ENCODE results near the gene STK35. TPM values are rescaled to one million over a fixed set of nuclear protein-coding genes. Genes with fewer than 3 reads are reported as not detected.

Gene STK35
- total RNA-seq, 1 donor from 2014 or later, result 23.0 TPM

DNA sequence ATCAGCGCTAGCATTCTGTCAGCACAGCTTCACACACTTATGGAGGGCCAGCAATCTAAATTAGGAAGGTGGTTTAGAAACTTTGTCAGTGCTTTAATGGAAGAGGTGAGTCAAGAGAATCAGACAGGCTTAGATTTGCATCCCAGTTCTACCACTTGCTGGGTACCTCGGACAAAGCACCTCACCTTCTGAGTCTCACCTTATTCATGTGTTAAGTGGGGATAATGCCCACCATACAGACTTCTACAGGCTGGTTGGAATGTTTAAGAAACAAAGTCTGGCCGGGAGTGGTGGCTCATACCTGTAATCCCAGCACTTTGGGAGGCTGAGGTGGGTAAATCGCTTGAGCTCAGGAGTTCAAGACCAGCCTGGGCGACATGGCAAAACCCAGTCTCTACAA is 12.2 kb upstream of the STK35 start:
- Mint-ChIP-seq H3K27me3 (peaks cover 50% of the 10 kb centered on the region), H3K36me3 (ENCODE audit: low read depth) (no peaks in the 10 kb centered on the region), H3K9me3 (no peaks in the 10 kb centered on the region), H3K4me3 (no peak overlapping the region), H3K27ac (no peak overlapping the region), H3K4me1 (peaks cover 2% of the 10 kb centered on the region)
- DNase-seq, result no peak
- intact Hi-C loops (cut with micrococcal nuclease), result no loop called here

GRCh38 chr20:2093159-2093781 is 8.4 kb upstream of the STK35 start:
- H3K27ac Mint-ChIP-seq, result no peak overlapping the region
- no peaks in the 10 kb centered on the region for H3K9me3 Mint-ChIP-seq
- peaks cover 46% of the 10 kb centered on the region for H3K27me3 Mint-ChIP-seq
- peaks cover 2% of the 10 kb centered on the region for H3K4me1 Mint-ChIP-seq
- no peak overlapping the region for H3K4me3 Mint-ChIP-seq
- peak; percentile 75 for DNase-seq
- no peaks in the 10 kb centered on the region for H3K36me3 Mint-ChIP-seq (ENCODE audit: low read depth)
- intact Hi-C loops (cut with micrococcal nuclease), result loop anchor here (1.0 kb wide), 1 partner anchor 87 kb away; no protein-coding TSS in a partner anchor

DNA sequence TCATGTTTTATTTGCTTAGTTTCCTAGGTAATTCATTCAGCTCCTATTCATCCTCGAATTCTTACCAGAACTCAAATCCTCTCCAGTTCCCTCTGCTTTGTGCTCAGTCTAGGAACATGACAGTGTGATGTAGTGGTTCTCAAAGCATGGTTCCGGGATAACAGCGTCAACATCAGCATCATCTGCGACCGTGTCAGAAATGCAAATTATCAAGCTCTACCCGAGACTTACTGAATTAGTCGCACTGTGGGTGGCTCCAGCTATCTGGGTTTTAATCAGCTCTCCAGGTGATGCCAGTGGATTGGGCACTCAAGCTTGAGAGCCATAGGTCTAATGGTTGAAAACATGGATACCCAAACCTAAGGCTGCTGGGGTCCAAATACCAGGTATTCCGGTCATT is 7.7 kb upstream of the STK35 start:
- no peak overlapping the region for H3K4me3 Mint-ChIP-seq
- no peak overlapping the region for H3K27ac Mint-ChIP-seq
- H3K4me1 Mint-ChIP-seq, result peaks cover 2% of the 10 kb centered on the region
- intact Hi-C loops (cut with micrococcal nuclease), result loop anchor here (1.0 kb wide), 1 partner anchor 88 kb away; no protein-coding TSS in a partner anchor
- no peaks in the 10 kb centered on the region for H3K36me3 Mint-ChIP-seq (ENCODE audit: low read depth)
- no peaks in the 10 kb centered on the region for H3K9me3 Mint-ChIP-seq
- no peak for DNase-seq
- H3K27me3 Mint-ChIP-seq, result peaks cover 42% of the 10 kb centered on the region

DNA sequence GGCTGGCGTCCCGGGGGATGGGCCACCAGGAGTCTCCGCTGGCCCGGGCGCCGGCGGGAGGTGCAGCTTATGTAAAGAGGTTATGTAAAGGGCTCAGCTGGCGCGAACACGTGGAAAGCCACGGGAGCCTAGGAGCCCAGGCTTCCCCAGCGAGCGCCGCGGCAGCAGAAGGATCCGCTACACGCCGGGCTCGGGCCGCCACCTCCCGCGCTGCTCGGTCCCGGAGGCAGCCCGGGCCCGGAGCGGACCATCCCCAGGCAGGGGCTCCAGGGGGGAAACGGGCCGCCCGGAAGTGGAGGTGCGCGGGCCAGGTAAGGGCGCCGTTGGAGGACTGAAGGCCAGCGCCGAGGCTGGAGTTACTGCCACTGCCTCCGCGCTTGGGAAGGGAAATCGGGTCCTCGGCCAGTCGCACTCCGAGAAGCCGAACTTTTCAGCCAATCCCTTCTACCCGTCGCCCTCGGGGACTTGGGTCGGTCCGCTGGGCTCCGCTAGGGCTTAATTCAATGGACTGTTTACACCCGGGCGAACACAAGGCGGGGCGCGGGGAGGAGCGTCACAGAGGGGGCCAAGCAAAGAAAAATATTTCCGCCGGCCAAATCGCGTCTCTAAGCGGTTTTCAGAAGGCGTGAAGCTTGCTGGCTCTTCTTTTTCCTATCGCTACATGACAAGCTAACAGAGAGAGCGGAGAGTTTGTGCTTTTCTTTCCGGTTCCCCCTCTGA is 398 bp downstream of the STK35 start:
- Mint-ChIP-seq H3K27ac (peak overlapping the region; percentile 99), H3K27me3 (peaks cover 11% of the 10 kb centered on the region), H3K4me3 (peak overlapping the region; percentile 97), H3K36me3 (ENCODE audit: low read depth) (peaks cover 26% of the 10 kb centered on the region), H3K4me1 (peaks cover 39% of the 10 kb centered on the region), H3K9me3 (no peaks in the 10 kb centered on the region)
- DNase-seq, result peak; percentile 96
- intact Hi-C loops (cut with micrococcal nuclease), result loop anchor here (2.0 to 10.0 kb wide), 7 partner anchors 17 to 1560 kb away; partner anchors contain the start of genes CSNK2A1, FAM110A, PTPRA and SNRPB

DNA sequence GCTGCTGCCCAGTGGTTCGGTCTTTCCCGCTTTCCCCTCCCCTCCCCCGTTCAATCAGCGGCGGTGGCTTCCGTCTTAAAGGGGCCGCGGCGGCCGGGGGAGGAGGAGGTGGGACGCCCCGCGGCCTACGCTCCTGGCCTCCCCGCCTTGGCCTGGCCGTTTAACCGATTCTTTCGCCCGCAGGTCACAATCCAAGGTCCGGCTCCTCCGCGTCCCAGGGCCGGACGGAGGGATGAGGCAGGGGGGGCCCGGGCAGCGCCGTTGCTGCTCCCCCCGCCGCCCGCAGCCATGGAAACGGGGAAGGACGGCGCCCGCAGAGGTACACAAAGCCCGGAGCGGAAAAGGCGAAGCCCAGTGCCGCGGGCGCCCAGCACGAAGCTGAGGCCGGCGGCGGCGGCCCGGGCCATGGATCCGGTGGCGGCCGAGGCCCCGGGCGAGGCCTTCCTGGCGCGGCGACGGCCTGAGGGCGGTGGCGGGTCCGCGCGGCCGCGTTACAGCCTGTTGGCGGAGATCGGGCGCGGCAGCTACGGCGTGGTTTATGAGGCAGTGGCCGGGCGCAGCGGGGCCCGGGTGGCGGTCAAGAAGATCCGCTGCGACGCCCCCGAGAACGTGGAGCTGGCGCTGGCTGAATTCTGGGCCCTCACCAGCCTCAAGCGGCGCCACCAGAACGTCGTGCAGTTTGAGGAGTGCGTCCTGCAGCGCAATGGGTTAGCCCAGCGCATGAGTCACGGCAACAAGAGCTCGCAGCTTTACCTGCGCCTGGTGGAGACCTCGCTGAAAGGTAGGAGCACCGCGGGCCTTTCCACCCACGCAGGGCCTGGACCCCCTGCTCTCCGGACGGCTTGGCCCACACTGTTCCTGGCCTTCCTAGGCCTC is 1.2 kb downstream of the STK35 start:
- H3K9me3 Mint-ChIP-seq, result no peaks in the 10 kb centered on the region
- intact Hi-C loops (cut with micrococcal nuclease), result loop anchor here (2.0 to 10.0 kb wide), 7 partner anchors 16 to 1561 kb away; partner anchors contain the start of genes CSNK2A1, FAM110A, PTPRA and SNRPB
- peaks cover 9% of the 10 kb centered on the region for H3K27me3 Mint-ChIP-seq

GRCh38 chr20:2103461-2104153 is 2.0 kb downstream of the STK35 start:
- Mint-ChIP-seq H3K36me3 (ENCODE audit: low read depth) (peaks cover 37% of the 10 kb centered on the region), H3K4me1 (peaks cover 46% of the 10 kb centered on the region), H3K27ac (peak overlapping the region; percentile 93), H3K9me3 (no peaks in the 10 kb centered on the region), H3K4me3 (peak overlapping the region; percentile 97), H3K27me3 (peaks cover 9% of the 10 kb centered on the region)
- peak; percentile 63 for DNase-seq
- intact Hi-C loops (cut with micrococcal nuclease), result loop anchor here (2.0 to 10.0 kb wide), 7 partner anchors 15 to 1561 kb away; partner anchors contain the start of genes CSNK2A1, FAM110A, PTPRA and SNRPB

More for the DNA sequence above, 1.2 kb downstream of the STK35 start:
- H3K4me3 Mint-ChIP-seq, result peak overlapping the region; percentile 97
- peaks cover 44% of the 10 kb centered on the region for H3K4me1 Mint-ChIP-seq
- H3K36me3 Mint-ChIP-seq (ENCODE audit: low read depth), result peaks cover 31% of the 10 kb centered on the region
- peak overlapping the region; percentile 99 for H3K27ac Mint-ChIP-seq
- peak; percentile 95 for DNase-seq

DNA sequence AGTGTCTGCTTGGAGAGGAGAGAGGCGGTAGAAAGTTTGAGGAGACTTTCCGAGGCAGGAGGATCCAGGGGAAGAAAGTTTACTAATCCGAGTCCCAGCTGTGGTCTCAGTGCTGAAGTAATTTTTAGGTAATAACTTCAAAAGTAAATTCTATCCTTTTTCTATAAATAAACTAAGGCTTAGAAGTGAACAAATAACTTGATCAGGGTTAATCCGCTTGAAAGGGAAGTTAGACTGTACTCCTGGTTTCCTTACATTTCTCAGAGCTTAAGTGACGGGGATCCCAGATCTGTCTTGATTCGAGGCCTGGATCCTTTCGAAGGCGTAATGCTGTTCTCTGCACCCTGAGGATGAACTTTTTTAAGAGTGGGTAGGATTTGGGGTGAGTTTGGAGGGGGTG is 2.6 kb downstream of the STK35 start:
- Mint-ChIP-seq H3K4me1 (peaks cover 52% of the 10 kb centered on the region), H3K27ac (peak overlapping the region; percentile 93), H3K27me3 (peaks cover 4% of the 10 kb centered on the region)

DNA sequence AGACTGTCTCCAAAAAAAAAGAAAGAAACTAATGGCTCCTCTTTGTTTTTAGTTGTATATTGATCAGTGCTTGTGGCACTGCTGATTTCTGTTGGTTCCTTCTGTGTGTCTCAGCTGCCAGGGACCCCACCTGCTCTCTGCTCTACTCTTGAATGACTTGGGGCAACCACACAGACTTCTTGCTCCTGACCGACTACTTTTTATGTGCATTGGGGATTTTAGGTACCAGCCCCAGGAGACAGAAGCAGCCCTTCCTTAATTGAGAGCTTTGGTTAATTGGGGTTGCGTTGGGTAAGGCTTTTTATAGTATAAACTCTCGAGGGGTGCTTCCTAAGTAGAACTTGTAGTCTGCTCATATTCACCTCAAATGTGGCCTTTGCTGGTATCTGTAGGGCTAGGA is 6.9 kb downstream of the STK35 start:
- peaks cover 59% of the 10 kb centered on the region for H3K4me1 Mint-ChIP-seq
- no peak for DNase-seq
- H3K27ac Mint-ChIP-seq, result no peak overlapping the region
- no peaks in the 10 kb centered on the region for H3K9me3 Mint-ChIP-seq
- H3K4me3 Mint-ChIP-seq, result no peak overlapping the region
- peaks cover 48% of the 10 kb centered on the region for H3K36me3 Mint-ChIP-seq (ENCODE audit: low read depth)
- no peaks in the 10 kb centered on the region for H3K27me3 Mint-ChIP-seq
- intact Hi-C loops (cut with micrococcal nuclease), result loop anchor here (10.0 kb wide), 1 partner anchor 766 kb away; the partner anchor contains the start of gene PTPRA

More for the DNA sequence above, 2.6 kb downstream of the STK35 start:
- Mint-ChIP-seq H3K4me3 (peak overlapping the region; percentile 97), H3K36me3 (ENCODE audit: low read depth) (peaks cover 41% of the 10 kb centered on the region), H3K9me3 (no peaks in the 10 kb centered on the region)
- intact Hi-C loops (cut with micrococcal nuclease), result loop anchor here (5.0 to 10.0 kb wide), 4 partner anchors 68 to 1562 kb away; partner anchors contain the start of genes CSNK2A1, FAM110A and PTPRA
- DNase-seq, result no peak

GRCh38 chr20:2108987-2109386 is 7.4 kb downstream of the STK35 start:
- Mint-ChIP-seq H3K36me3 (ENCODE audit: low read depth) (peaks cover 46% of the 10 kb centered on the region), H3K9me3 (no peaks in the 10 kb centered on the region), H3K27me3 (no peaks in the 10 kb centered on the region), H3K4me3 (peak overlapping the region; percentile 0), H3K4me1 (peaks cover 57% of the 10 kb centered on the region), H3K27ac (peak overlapping the region; percentile 56)
- DNase-seq, result no peak
- intact Hi-C loops (cut with micrococcal nuclease), result loop anchor here (10.0 kb wide), 1 partner anchor 766 kb away; the partner anchor contains the start of gene PTPRA

- intact Hi-C loops (cut with micrococcal nuclease), result loop anchor here (10.0 kb wide), 1 partner anchor 765 kb away; the partner anchor contains the start of gene PTPRA
- H3K4me3 Mint-ChIP-seq, result no peak overlapping the region
- no peak for DNase-seq
- H3K9me3 Mint-ChIP-seq, result no peaks in the 10 kb centered on the region
- H3K36me3 Mint-ChIP-seq (ENCODE audit: low read depth), result peaks cover 42% of the 10 kb centered on the region
- H3K4me1 Mint-ChIP-seq, result peaks cover 56% of the 10 kb centered on the region
- H3K27me3 Mint-ChIP-seq, result no peaks in the 10 kb centered on the region
- no peak overlapping the region for H3K27ac Mint-ChIP-seq
These were observed 8.0 kb downstream of the STK35 start for GRCh38 chr20:2109425-2110210.

- no peak overlapping the region for H3K4me3 Mint-ChIP-seq
These were observed 11.3 kb downstream of the STK35 start for GRCh38 chr20:2112910-2113309.

More at GRCh38 chr20:2112910-2113309, 11.3 kb downstream of the STK35 start:
- peaks cover 43% of the 10 kb centered on the region for H3K36me3 Mint-ChIP-seq (ENCODE audit: low read depth)
- no peak overlapping the region for H3K27ac Mint-ChIP-seq
- no peaks in the 10 kb centered on the region for H3K9me3 Mint-ChIP-seq
- intact Hi-C loops (cut with micrococcal nuclease), result no loop called here
- peaks cover 47% of the 10 kb centered on the region for H3K4me1 Mint-ChIP-seq
- H3K27me3 Mint-ChIP-seq, result no peaks in the 10 kb centered on the region
- DNase-seq, result no peak

Measured in activated CD4-positive, alpha-beta T cell treated with anti-CD3 and anti-CD28 coated beads, Interleukin-2, amount 10 ng/mL, durations not matched to agents 24 days and 14 days (primary cell).